Fibroblast of mammary gland (primary cell): ENCODE data around the gene NKIRAS1.
A peak's percentile ranks its signal among the peaks of the same experiment; 100 is the strongest.
"Not testable (repeated sequence)": the region's sequence is repeated elsewhere in the genome, so short reads cannot be mapped to it uniquely, and the experiment has no call there.

ENCODE experiments used
- DNase-seq: peaks from one replicate; pipeline ENCODE4 v3.0.0-alpha.2; 2010; ENCODE audit warnings: low read depth
- H3K4me3 ChIP-seq: 2 replicates; pipeline ENCODE4 v1.5.1; 2011; ENCODE audit warnings: low read depth, mild to moderate bottlenecking, low read length, moderate library complexity; ENCODE audit not compliant: control insufficient read depth
- CTCF ChIP-seq: conservative IDR thresholded peaks from 2 replicates; pipeline ENCODE4 v1.5.1; 2011; ENCODE audit warnings: low read depth, low read length, inconsistent platforms; ENCODE audit not compliant: control insufficient read depth, insufficient read depth

Gene NKIRAS1

GRCh38 chr3:23873941-23874340, 42.8 kb downstream of the NKIRAS1 start:
- no peak for TF ChIP-seq CTCF
- peak; percentile 57 for DNase-seq
- no peak overlapping the region for H3K4me3 ChIP-seq

GRCh38 chr3:23872330-23872729, 44.5 kb downstream of the NKIRAS1 start:
- TF ChIP-seq CTCF = no peak
- H3K4me3 ChIP-seq = no peak overlapping the region
- no peak for DNase-seq

DNA sequence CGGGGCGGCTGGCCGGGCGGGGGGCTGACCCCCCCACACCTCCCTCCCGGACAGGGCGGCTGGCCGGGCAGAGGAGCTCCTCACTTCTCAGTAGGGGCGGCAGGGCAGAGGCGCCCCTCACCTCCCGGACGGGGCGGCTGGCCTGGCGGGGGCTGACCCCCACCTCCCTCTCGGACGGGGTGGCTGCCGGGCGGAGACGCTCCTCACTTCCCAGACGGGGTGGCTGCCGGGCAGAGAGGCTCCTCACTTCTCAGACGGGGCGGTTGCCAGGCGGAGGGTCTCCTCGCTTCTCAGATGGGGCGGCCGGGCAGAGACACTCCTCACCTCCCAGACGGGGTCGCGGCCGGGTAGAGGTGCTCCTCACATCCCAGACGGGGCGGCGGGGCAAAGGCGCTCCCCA, 45.4 kb downstream of the NKIRAS1 start:
- not testable (repeated sequence) for H3K4me3 ChIP-seq, DNase-seq

DNA sequence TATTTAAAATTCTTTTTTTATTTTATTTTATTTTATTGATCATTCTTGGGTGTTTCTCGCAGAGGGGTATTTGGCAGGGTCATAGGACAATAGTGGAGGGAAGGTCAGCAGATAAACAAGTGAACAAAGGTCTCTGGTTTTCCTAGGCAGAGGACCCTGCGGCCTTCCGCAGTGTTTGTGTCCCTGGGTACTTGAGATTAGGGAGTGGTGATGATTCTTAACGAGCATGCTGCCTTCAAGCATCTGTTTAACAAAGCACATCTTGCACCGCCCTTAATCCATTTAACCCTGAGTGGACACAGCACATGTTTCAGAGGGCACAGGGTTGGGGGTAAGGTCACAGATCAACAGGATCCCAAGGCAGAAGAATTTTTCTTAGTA, 46.1 kb downstream of the NKIRAS1 start:
- not testable (repeated sequence) for H3K4me3 ChIP-seq

DNA sequence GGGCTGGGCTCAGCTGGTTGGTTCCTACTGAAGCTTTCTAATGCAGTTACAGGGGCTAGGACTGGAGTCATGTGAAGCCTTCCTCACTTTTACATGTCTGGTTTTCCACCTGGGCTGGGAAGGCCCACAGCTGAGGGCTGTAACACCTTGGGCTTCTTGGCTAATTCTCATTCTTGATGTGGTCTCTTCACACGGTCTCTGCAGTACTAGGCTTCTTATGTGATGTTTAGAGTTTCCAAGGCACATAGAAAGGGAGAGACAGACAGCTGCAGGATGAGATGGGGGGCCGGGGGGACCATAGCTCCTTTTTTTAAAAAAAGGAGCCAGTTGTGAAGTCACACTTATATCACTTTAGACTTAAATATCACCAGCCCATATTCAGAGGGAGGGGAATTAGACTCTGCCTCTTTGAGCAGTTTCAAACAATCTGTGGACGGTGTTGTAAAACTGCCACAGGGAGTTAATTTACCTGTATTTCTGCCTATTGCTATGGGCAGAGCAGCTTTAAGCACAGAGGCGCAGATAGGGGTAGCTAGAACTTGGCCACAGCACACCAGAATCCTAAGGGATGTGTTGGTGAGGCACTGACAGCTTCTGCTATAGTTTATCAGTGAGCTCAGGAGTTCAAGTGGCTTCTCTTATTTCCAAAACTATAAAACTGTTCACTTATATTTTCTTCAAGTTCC, 46.7 kb downstream of the NKIRAS1 start:
- TF ChIP-seq CTCF = no peak
- no peak overlapping the region for H3K4me3 ChIP-seq
- no peak for DNase-seq

More for the DNA sequence above, 46.1 kb downstream of the NKIRAS1 start:
- not testable (repeated sequence) for DNase-seq

DNA sequence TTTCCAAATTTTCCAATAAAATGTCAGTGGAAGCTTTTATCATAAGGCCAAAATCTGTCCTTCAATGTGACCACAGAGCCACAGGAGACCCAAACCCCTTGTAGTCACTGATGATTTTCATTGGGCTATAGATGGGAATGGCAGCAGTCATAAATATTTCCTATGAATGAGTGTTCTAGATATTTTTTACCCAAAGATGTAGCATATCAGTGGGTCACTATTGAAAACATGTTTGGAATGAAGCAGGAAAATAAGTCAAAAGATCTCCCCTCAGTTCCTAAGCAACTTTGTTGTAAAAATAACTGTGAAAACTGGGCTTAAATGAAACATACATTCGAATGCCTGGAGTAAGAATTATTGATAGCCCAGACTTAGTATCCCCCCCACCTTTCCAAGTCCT, 49.0 kb downstream of the NKIRAS1 start:
- H3K4me3 ChIP-seq = no peak overlapping the region
- DNase-seq = no peak
- no peak for TF ChIP-seq CTCF

DNA sequence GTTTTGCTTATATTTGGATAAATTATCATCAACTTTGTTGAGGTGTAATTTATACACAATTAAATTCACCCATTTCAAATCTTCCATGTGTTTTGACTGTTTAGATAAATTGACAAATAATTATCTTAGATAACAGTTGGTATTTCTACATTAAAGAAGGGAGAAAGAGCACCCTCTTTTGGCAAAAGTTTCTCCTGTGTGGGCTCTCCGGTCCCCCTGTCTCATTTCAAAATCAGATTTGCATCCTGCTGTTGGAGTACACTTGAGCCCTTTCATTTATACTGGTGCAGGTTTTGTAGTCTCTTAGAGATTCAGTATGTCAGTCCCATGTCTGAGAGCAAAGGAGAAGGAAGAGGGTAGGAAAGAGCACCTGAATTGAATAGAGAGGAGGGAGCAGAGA, 49.4 kb downstream of the NKIRAS1 start:
- TF ChIP-seq CTCF = peak; percentile 2
- no peak for DNase-seq

More for the DNA sequence above, 49.4 kb downstream of the NKIRAS1 start:
- no peak overlapping the region for H3K4me3 ChIP-seq
